IMR-90 (cell line): ENCODE measurements around the gene PTGES.

ENCODE experiments used
- BHLHE40 ChIP-seq: fragments of 150-350 bp; IDR thresholded peaks from 2 replicates; pipeline ENCODE4 v1.6.1; 2016; ENCODE audit warnings: mild to moderate bottlenecking, low read depth, low read length
- CEBPB ChIP-seq: IDR thresholded peaks from 2 replicates; pipeline ENCODE4 v1.6.1; 2012; ENCODE audit warnings: low read depth, low read length, improper control_type of control experiment
- CHD1 ChIP-seq: IDR thresholded peaks from 2 replicates; pipeline ENCODE4 v1.6.1; 2012; ENCODE audit warnings: low read depth, low read length, improper control_type of control experiment
- FOS ChIP-seq: fragments of 150-350 bp; IDR thresholded peaks from 2 replicates; pipeline ENCODE4 v1.6.1; 2016; ENCODE audit warnings: low read depth, low read length
- MAZ ChIP-seq: IDR thresholded peaks from 2 replicates; pipeline ENCODE4 v1.6.1; 2012; ENCODE audit warnings: low read depth, mild to moderate bottlenecking, low read length, improper control_type of control experiment, moderate library complexity, borderline replicate concordance
- MXI1 ChIP-seq: IDR thresholded peaks from 2 replicates; pipeline ENCODE4 v1.6.1; 2012; ENCODE audit warnings: low read depth, mild to moderate bottlenecking, low read length, moderate library complexity, borderline replicate concordance
- POLR2A ChIP-seq: IDR thresholded peaks from 2 replicates; pipeline ENCODE4 v1.6.1; 2012; ENCODE audit warnings: mild to moderate bottlenecking, low read depth, low read length
- RAD21 ChIP-seq: IDR thresholded peaks from 2 replicates; pipeline ENCODE4 v1.6.1; 2012; ENCODE audit warnings: low read length, improper control_type of control experiment
- RCOR1 ChIP-seq: IDR thresholded peaks from 2 replicates; pipeline ENCODE4 v1.6.1; 2012; ENCODE audit warnings: mild to moderate bottlenecking, low read length, improper control_type of control experiment; ENCODE audit not compliant: insufficient replicate concordance
- RFX5 ChIP-seq: IDR thresholded peaks from 2 replicates; pipeline ENCODE4 v1.8.0; 2012; ENCODE audit warnings: low read depth, mild to moderate bottlenecking, low read length, moderate library complexity
- SMC3 ChIP-seq: fragments of 150-350 bp; IDR thresholded peaks from 2 replicates; pipeline ENCODE4 v1.6.1; 2016; ENCODE audit warnings: low read depth, mild to moderate bottlenecking, antibody characterized with exemption, low read length, moderate library complexity
- TF ChIP-seq, protein P1 (sequence below): conservative IDR thresholded peaks from 2 replicates; pipeline ENCODE4 v1.5.1; 2012; ENCODE audit warnings: mild to moderate bottlenecking, low read depth, low read length, improper control_type of control experiment
- TF ChIP-seq, protein P2 (sequence below): fragments of 150-350 bp; IDR thresholded peaks from 2 replicates; pipeline ENCODE4 v1.6.1; 2017; ENCODE audit warnings: mild to moderate bottlenecking, antibody characterized with exemption, low read length, low read depth
- TF ChIP-seq, protein P3 (sequence below): fragments of 150-350 bp; IDR thresholded peaks from 2 replicates; pipeline ENCODE4 v1.6.1; 2016; ENCODE audit warnings: low read depth, mild to moderate bottlenecking, low read length, moderate library complexity, borderline replicate concordance

DNA sequence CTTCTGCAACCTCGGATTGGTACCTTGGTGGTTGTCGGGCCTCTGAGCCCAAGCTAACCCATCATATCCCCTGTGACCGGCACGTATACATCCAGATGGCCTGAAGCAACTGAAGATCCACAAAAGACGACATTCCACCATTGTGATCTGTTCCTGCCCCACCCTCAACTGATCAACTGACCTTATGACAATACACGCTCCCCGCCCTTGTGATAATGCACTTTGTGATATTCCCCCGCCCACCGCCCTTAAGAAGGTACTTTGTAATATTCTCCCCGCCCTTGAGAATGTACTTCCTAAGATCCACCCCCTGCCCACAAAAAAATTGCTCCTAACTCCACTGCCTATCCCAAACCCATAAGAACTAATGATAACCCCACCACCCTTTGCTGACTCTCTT is 33.6 kb upstream of the PTGES start:
- TF ChIP-seq SMC3: no peak
- TF ChIP-seq, protein P1, sequence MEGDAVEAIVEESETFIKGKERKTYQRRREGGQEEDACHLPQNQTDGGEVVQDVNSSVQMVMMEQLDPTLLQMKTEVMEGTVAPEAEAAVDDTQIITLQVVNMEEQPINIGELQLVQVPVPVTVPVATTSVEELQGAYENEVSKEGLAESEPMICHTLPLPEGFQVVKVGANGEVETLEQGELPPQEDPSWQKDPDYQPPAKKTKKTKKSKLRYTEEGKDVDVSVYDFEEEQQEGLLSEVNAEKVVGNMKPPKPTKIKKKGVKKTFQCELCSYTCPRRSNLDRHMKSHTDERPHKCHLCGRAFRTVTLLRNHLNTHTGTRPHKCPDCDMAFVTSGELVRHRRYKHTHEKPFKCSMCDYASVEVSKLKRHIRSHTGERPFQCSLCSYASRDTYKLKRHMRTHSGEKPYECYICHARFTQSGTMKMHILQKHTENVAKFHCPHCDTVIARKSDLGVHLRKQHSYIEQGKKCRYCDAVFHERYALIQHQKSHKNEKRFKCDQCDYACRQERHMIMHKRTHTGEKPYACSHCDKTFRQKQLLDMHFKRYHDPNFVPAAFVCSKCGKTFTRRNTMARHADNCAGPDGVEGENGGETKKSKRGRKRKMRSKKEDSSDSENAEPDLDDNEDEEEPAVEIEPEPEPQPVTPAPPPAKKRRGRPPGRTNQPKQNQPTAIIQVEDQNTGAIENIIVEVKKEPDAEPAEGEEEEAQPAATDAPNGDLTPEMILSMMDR: no peak
- no peak for TF ChIP-seq POLR2A
- no peak for TF ChIP-seq RFX5
- TF ChIP-seq CEBPB: no peak
- TF ChIP-seq, protein P2, sequence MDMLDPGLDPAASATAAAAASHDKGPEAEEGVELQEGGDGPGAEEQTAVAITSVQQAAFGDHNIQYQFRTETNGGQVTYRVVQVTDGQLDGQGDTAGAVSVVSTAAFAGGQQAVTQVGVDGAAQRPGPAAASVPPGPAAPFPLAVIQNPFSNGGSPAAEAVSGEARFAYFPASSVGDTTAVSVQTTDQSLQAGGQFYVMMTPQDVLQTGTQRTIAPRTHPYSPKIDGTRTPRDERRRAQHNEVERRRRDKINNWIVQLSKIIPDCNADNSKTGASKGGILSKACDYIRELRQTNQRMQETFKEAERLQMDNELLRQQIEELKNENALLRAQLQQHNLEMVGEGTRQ: no peak
- no peak for TF ChIP-seq BHLHE40
- no peak for TF ChIP-seq FOS
- TF ChIP-seq RCOR1: no peak
- no peak for TF ChIP-seq RAD21
- TF ChIP-seq, protein P3, sequence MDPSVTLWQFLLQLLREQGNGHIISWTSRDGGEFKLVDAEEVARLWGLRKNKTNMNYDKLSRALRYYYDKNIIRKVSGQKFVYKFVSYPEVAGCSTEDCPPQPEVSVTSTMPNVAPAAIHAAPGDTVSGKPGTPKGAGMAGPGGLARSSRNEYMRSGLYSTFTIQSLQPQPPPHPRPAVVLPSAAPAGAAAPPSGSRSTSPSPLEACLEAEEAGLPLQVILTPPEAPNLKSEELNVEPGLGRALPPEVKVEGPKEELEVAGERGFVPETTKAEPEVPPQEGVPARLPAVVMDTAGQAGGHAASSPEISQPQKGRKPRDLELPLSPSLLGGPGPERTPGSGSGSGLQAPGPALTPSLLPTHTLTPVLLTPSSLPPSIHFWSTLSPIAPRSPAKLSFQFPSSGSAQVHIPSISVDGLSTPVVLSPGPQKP: no peak
- TF ChIP-seq MXI1: no peak
- no peak for TF ChIP-seq CHD1
- TF ChIP-seq MAZ: no peak
